A673 (cell line): ENCODE data around the gene TTC9B. TPM values are rescaled to one million over a fixed set of nuclear protein-coding genes. Genes with fewer than 3 reads are reported as not detected.

Source experiments
- BruUV-seq: library from RNA; stranded (reverse); fragments of 400-500 nt; replicated peaks from 2 replicates; lab custom pipeline; 2021; lab: Mats Ljungman, UMichigan
- CTCF ChIA-PET: fragments of 300-600 bp; sonication (Branson Sonifier 250); formaldehyde crosslinking; loops from one replicate; lab custom pipeline; 2022; ENCODE audit warnings: antibody characterized with exemption; lab: Charles Lee
- POLR2A ChIA-PET: fragments of 300-600 bp; sonication (Branson Sonifier 250); formaldehyde crosslinking; loops from one replicate; lab custom pipeline; 2022; ENCODE audit warnings: antibody characterized with exemption; ENCODE audit not compliant: low non-redundant PET; lab: Charles Lee
- DNase-seq: peaks from one replicate; pipeline ENCODE4 v3.0.0-alpha.2; 2015; ENCODE audit warnings: low spot score
- H3K27ac ChIP-seq: fragments of 200-600 bp; sonication (generic); 2 replicates; pipeline ENCODE4 v1.5.1; 2016; ENCODE audit warnings: mixed run types, low read depth, mild to moderate bottlenecking, mixed read lengths, antibody characterized with exemption, low read length; ENCODE audit not compliant: poor library complexity, severe bottlenecking
- H3K27me3 ChIP-seq: fragments of 200-600 bp; sonication (generic); replicated peaks from 2 replicates; pipeline ENCODE4 v1.6.1; 2017; ENCODE audit warnings: mixed run types, low read depth, mild to moderate bottlenecking, mixed read lengths, antibody characterized with exemption, low read length; ENCODE audit not compliant: insufficient read depth, poor library complexity
- H3K36me3 ChIP-seq: fragments of 200-600 bp; sonication (generic); 2 replicates; pipeline ENCODE4 v1.6.1; 2016; ENCODE audit warnings: mixed run types, mild to moderate bottlenecking, mixed read lengths, antibody characterized with exemption, low read length; ENCODE audit not compliant: insufficient read depth, poor library complexity, severe bottlenecking
- H3K4me1 ChIP-seq: fragments of 200-600 bp; sonication (generic); 2 replicates; pipeline ENCODE4 v1.6.1; 2017; ENCODE audit warnings: mixed run types, mild to moderate bottlenecking, mixed read lengths, antibody characterized with exemption, low read length; ENCODE audit not compliant: insufficient read depth, poor library complexity, severe bottlenecking
- H3K4me3 ChIP-seq: fragments of 200-600 bp; sonication (generic); 2 replicates; pipeline ENCODE4 v1.5.1; 2016; ENCODE audit warnings: low read depth, mixed run types, mild to moderate bottlenecking, mixed read lengths, low read length; ENCODE audit not compliant: poor library complexity, severe bottlenecking
- H3K9me3 ChIP-seq: fragments of 200-600 bp; sonication (generic); 2 replicates; pipeline ENCODE4 v1.6.1; 2016; ENCODE audit warnings: mixed run types, low read depth, mild to moderate bottlenecking, mixed read lengths, antibody characterized with exemption, low read length; ENCODE audit not compliant: poor library complexity, severe bottlenecking
- EZH2 ChIP-seq: fragments of 200-600 bp; sonication (generic); IDR thresholded peaks from 2 replicates; pipeline ENCODE4 v1.6.1; 2017; ENCODE audit warnings: borderline replicate concordance, low read depth, mild to moderate bottlenecking, mixed read lengths, antibody characterized with exemption, low read length; ENCODE audit not compliant: poor library complexity, severe bottlenecking
- intact Hi-C: fragments of 100-400 bp; cut with micrococcal nuclease; formaldehyde crosslinking; loops from one replicate; pipeline ENCODE4 v1.10.0; 2022; ENCODE audit not compliant: unreplicated experiment
- total RNA-seq: library from RNA; stranded (reverse); gene quantifications from 2 replicates; pipeline ENCODE4 v1.2.3, GENCODE V29; 2021
- TF ChIP-seq, protein P1 (sequence below): fragments of 300-800, 200-600 bp; sonication (generic); conservative IDR thresholded peaks from 2 replicates; pipeline ENCODE4 v1.5.1; 2017; ENCODE audit warnings: low read depth, mild to moderate bottlenecking, antibody characterized with exemption, low read length, moderate library complexity, mixed read lengths

TTC9B gene
- total RNA-seq, 1 experiment from 2014 or later: not detected

GRCh38 chr19:40261631-40262030 is 43.4 kb upstream of the TTC9B start:
- CTCF ChIA-PET: no interaction called here
- TF ChIP-seq, protein P1, sequence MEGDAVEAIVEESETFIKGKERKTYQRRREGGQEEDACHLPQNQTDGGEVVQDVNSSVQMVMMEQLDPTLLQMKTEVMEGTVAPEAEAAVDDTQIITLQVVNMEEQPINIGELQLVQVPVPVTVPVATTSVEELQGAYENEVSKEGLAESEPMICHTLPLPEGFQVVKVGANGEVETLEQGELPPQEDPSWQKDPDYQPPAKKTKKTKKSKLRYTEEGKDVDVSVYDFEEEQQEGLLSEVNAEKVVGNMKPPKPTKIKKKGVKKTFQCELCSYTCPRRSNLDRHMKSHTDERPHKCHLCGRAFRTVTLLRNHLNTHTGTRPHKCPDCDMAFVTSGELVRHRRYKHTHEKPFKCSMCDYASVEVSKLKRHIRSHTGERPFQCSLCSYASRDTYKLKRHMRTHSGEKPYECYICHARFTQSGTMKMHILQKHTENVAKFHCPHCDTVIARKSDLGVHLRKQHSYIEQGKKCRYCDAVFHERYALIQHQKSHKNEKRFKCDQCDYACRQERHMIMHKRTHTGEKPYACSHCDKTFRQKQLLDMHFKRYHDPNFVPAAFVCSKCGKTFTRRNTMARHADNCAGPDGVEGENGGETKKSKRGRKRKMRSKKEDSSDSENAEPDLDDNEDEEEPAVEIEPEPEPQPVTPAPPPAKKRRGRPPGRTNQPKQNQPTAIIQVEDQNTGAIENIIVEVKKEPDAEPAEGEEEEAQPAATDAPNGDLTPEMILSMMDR: no peak
- no peak for TF ChIP-seq EZH2
- no TSS peak for BruUV-seq

DNA sequence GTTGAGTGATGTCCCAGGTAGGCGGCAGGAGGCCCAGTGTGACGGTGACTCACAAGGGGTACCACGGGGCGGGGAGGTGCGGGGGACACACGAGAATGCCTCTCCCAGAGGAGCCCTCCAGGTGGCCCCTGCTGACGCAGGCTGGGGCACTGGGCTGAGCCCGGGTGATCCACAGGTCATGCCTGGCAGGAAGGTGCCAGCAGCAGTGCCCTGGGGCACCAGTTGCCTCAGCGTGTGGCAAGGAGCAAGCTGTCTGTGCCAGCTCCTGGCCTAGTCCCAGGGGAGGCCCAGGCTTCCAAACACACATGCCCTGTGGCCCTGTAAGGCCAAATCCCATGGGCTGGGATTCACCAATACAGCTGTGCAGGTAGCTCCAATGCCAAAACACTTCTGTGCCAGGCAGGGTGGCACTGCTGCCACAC is 38.9 kb upstream of the TTC9B start:
- Histone ChIP-seq H3K27ac (no peak overlapping the region), H3K27me3 (no peaks in the 10 kb centered on the region), H3K4me1 (no peaks in the 10 kb centered on the region), H3K9me3 (no peaks in the 10 kb centered on the region), H3K4me3 (no peak overlapping the region), H3K36me3 (peaks cover 32% of the 10 kb centered on the region)
- no peak for DNase-seq
- CTCF ChIA-PET: no interaction called here
- POLR2A ChIA-PET: no interaction called here
- intact Hi-C loops: no loop called here
- no peak for TF ChIP-seq EZH2
- TF ChIP-seq, protein P1: no peak
- BruUV-seq: no TSS peak

More at GRCh38 chr19:40261631-40262030, 43.4 kb upstream of the TTC9B start:
- no peaks in the 10 kb centered on the region for H3K4me1 ChIP-seq
- no peaks in the 10 kb centered on the region for H3K27me3 ChIP-seq
- H3K36me3 ChIP-seq: peaks cover 9% of the 10 kb centered on the region
- H3K9me3 ChIP-seq: no peaks in the 10 kb centered on the region
- intact Hi-C loops: no loop called here
- no peak overlapping the region for H3K4me3 ChIP-seq
- POLR2A ChIA-PET: no interaction called here
- DNase-seq: no peak
- no peak overlapping the region for H3K27ac ChIP-seq

GRCh38 chr19:40256512-40256911 is 38.3 kb upstream of the TTC9B start:
- H3K4me1 ChIP-seq: no peaks in the 10 kb centered on the region
- POLR2A ChIA-PET: no interaction called here
- intact Hi-C loops: no loop called here
- DNase-seq: no peak
- H3K4me3 ChIP-seq: no peak overlapping the region
- no peaks in the 10 kb centered on the region for H3K9me3 ChIP-seq
- TF ChIP-seq EZH2: no peak
- TF ChIP-seq, protein P1: no peak
- peaks cover 32% of the 10 kb centered on the region for H3K36me3 ChIP-seq
- CTCF ChIA-PET: no interaction called here
- H3K27ac ChIP-seq: no peak overlapping the region
- H3K27me3 ChIP-seq: no peaks in the 10 kb centered on the region
- no TSS peak for BruUV-seq
